Suprapubic skin (tissue), 3 donors: ENCODE data around the gene NEGR1.

ENCODE experiments used
- CTCF ChIP-seq, 2 donors: fragments of 200-600 bp in 1 of 2; fragments of 450-650 bp in 1 of 2; sonication (generic) in 1 of 2; IDR thresholded peaks; one replicate each; pipeline ENCODE4 v1.5.1; 2016 to 2019; ENCODE audit warnings: antibody characterized with exemption in 2 of 2, mild to moderate bottlenecking in 1 of 2, moderate library complexity in 1 of 2
- EP300 ChIP-seq: sonication (generic); formaldehyde crosslinking; IDR thresholded peaks from one replicate; pipeline ENCODE4 v1.6.1; 2017; ENCODE audit warnings: antibody characterized with exemption

- TF ChIP-seq CTCF (IDR thresholded peaks at IDR 0.05) = no peak
- no peak for TF ChIP-seq EP300
Measured at GRCh38 chr1:72296501-72296900, 14.2 kb upstream of the NEGR1 start.
